GM23338 (cell line): ENCODE measurements around the gene MOGAT1.

ENCODE experiments used
- JUNB ChIP-seq: IDR thresholded peaks from one replicate; pipeline ENCODE4 v1.6.1; 2016; ENCODE audit warnings: antibody characterized with exemption; ENCODE audit not compliant: unreplicated experiment
- POLR2AphosphoS5 ChIP-seq: IDR thresholded peaks from 2 replicates; pipeline ENCODE4 v1.6.1; 2016; ENCODE audit warnings: antibody characterized with exemption, low read depth
- TF ChIP-seq, protein P1 (sequence below), 2 experiments: fragments of 200-600 bp in 1 of 2; sonication (generic) in 1 of 2; conservative IDR thresholded peaks; 2 replicates each; pipeline versions ENCODE4 v1.5.1 to v1.6.1; 2016 to 2017; ENCODE audit warnings: antibody characterized with exemption in 2 of 2, low read depth in 2 of 2, mild to moderate bottlenecking in 2 of 2, moderate library complexity in 1 of 2

DNA sequence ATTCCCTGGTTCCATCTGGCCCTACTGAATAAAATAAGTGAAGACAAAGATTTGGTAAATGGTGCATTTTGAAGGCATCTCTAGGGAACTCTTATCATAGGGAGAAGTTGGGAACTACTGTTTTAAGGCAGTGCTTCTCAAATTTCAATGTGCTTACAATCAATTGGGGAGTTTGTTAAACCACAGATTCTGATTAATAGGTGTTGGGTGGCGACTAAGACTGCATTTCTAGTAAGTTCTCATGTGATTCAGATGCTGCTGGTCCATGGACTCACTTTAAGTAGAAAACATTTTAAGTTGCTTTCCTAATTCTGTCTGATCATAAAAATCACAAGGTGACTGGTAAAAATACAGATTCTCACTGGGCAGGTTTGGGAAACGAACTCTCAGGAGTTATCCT, 30.1 kb upstream of the MOGAT1 start:
- TF ChIP-seq, protein P1, sequence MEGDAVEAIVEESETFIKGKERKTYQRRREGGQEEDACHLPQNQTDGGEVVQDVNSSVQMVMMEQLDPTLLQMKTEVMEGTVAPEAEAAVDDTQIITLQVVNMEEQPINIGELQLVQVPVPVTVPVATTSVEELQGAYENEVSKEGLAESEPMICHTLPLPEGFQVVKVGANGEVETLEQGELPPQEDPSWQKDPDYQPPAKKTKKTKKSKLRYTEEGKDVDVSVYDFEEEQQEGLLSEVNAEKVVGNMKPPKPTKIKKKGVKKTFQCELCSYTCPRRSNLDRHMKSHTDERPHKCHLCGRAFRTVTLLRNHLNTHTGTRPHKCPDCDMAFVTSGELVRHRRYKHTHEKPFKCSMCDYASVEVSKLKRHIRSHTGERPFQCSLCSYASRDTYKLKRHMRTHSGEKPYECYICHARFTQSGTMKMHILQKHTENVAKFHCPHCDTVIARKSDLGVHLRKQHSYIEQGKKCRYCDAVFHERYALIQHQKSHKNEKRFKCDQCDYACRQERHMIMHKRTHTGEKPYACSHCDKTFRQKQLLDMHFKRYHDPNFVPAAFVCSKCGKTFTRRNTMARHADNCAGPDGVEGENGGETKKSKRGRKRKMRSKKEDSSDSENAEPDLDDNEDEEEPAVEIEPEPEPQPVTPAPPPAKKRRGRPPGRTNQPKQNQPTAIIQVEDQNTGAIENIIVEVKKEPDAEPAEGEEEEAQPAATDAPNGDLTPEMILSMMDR (conservative IDR thresholded peaks at IDR 0.05; ENCODE audit: low read depth in 2 of 2) = no peak
- TF ChIP-seq JUNB (no peak), POLR2AphosphoS5 (no peak)
